GM19193 (cell line): Measurements from ENCODE around the gene MVB12A.

Experiments used
- POLR2A ChIP-seq: IDR thresholded peaks from 4 replicates; pipeline ENCODE4 v1.6.1; 2011; ENCODE audit not compliant: insufficient read depth, insufficient read length; ENCODE audit errors: extremely low read depth

The MVB12A gene

DNA sequence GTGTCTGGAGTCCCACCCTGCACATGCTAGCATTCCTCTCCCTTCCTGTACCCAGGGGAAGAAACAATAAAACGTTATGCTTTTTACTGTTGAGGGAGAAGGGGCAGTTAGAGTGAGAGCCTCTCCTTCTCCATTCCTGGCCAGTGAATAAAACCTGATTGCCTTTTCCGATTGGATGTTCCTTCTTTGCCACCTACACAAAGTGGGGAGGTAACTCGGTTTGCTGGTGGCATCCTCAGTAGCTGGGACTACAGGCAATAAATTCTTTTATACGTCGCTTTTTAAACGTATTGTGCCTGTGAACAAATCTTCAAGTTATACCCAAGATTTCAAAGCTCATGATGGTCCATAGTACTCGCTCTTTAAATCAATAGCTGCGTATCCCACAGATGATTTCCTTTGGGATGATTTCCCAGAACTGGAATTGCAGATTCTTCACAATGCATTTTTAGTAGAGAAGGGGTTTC is 660 bp upstream of the MVB12A start:
- no peak for TF ChIP-seq POLR2A

GRCh38 chr19:17420475-17420924 is 653 bp downstream of the MVB12A start:
- TF ChIP-seq POLR2A: no peak

DNA sequence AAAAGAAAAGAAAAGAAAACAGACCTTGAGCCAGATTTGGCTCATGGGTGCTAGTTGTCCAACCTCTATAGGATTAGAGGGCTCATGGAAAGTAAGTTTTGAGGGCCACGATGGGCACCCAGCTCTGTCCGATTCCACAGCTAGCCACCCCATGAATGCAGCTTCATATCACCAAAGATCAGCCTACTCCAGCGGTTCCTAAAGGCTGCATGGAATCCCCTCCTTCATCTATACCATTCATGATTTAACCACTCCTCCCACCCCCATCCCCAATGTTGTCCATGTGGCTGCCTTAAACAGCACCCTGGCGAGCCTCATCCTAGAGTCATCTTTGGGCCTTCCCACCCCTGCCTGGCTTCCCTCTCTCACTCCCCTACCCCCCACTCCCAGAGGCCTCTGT is 2.1 kb downstream of the MVB12A start:
- TF ChIP-seq POLR2A: no peak

DNA sequence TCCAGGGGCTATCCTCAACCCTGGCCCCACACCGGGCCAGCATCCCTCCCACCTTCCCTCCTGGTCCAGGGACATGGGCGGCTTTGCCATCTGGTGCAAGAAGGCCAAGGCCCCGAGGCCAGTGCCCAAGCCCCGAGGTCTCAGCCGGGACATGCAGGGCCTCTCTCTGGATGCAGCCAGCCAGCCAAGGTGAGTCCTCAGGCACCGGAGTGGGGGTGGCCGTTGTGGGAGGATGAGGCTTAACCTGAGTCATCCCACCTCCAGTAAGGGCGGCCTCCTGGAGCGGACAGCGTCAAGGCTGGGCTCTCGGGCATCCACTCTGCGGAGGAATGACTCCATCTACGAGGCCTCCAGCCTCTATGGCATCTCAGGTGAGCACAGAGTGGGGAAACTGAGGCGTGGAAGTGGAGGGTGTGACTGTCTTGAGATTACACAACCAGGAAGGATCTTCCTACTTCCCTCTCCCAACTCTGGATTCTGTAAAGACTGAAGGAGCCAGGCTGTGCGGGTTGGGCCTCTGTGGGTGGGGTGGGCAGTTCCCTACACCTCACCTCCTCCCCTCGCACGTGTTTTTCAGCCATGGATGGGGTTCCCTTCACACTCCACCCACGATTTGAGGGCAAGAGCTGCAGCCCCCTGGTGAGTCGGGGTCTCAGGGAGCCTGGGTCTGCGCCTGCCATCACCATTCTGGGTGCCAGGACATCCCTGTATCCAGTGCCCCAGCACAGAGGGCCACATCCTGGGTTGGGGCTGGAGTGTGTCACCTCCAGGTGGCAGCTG is 3.8 kb downstream of the MVB12A start:
- TF ChIP-seq POLR2A: no peak

DNA sequence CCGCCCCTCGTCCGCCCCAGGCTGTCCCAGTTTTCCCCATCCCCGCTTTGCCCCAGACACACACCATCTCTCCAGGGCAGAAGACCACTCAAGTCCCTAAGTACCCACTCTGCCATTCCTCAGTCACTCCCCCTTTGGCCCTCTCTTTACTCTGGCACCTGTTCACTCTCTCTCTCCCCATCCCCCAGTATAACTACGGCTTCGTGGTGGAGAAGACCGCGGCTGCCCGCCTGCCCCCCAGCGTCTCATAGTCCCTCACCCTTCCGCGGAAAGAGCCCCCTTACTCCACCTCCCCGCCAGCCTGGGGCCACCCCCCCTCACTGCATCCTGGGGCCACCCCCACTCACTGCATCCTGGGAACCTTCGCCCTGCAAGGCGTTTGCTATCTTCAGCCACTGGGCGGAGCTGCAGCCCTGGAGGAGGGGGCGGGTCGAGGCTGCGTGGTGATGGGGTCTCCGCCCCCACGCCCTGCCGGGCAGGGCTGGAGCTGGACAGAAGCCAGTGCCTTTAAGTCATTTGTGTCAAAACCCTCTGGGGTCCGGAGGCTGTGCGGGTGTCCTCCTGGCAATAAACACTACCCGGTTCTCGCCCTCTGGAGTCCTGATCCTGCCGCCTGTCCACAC is 5.0 kb downstream of the MVB12A start:
- TF ChIP-seq POLR2A: no peak

DNA sequence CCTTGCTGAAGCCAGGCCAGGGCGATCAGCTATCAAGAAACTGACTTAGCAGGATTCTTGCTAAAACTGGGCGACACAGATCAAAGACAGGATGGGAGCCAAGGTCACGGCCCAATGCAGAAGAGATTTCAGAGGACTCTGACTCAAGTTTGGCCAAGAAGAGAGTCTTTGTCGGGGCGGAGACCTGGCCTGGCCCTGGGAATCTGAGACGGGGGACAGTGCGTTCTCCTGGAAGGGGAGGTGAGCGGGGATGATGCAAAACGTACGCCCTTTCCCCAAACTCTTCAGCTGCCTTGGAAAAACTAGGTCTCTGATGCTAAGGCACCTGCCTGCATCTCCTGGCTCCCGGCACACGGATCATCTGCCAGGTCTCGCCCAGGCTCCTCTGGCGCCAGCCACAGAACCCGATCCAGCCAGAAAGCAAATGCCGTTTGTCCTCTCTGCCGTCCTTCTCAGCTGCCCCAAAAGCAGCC is 9.8 kb downstream of the MVB12A start:
- TF ChIP-seq POLR2A: no peak

DNA sequence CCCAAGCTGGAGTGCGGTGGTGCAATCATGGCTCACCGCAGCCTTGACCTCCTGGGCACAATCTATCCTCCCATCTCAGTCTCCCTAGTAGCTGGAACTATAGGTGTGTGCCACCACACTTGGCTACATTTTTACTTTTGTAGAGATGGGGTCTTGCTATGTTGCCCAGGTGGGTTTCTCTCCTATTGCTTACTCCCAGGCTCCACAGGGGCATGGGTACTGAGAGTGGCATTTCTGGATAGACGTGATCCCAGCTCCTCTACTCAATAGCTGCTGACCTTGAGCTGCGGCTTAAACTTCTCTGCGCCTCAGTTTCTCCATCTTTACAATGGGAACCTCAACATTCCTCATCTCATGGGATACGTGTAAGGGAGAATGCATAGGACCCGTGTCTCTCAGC is 11.6 kb downstream of the MVB12A start:
- TF ChIP-seq POLR2A: no peak

GRCh38 chr19:17435218-17435617 is 15.4 kb downstream of the MVB12A start:
- no peak for TF ChIP-seq POLR2A

- TF ChIP-seq POLR2A: no peak
Measured at GRCh38 chr19:17436094-17436873, 16.4 kb downstream of the MVB12A start.

DNA sequence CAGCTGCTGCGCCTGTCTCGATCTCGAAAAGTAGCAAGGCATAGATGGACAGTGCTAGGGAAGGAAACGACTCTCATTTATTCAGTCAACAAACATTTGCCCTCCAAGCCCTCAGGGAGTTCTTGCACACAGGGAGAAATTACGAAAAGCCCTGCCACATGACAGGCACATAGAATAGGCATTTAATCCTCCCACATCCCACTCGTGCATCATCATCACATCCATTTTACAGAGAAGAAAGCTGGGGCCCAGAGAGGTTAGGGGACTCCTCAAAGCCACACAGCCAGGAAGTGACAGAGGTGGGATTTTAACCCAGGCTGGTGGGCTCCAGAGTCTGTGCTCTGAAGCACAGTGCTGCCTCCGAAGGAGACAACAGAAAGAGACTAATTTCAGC is 17.0 kb downstream of the MVB12A start:
- no peak for TF ChIP-seq POLR2A

- no peak for TF ChIP-seq POLR2A
Measured at GRCh38 chr19:17441241-17442021, 21.6 kb downstream of the MVB12A start.

GRCh38 chr19:17445526-17446165 is 25.8 kb downstream of the MVB12A start:
- no peak for TF ChIP-seq POLR2A

- no peak for TF ChIP-seq POLR2A
Measured at GRCh38 chr19:17447704-17448130, 27.9 kb downstream of the MVB12A start.
